NK-92 (cell line): ENCODE measurements around the gene AGXT.
"Not testable (repeated sequence)": the region's sequence is repeated elsewhere in the genome, so short reads cannot be mapped to it uniquely, and the experiment has no call there.

Source experiments
- DNase-seq: peaks from one replicate; lab custom pipeline; 2025; ENCODE audit not compliant: unreplicated experiment; lab: John Stamatoyannopoulos, UW

AGXT gene

DNA sequence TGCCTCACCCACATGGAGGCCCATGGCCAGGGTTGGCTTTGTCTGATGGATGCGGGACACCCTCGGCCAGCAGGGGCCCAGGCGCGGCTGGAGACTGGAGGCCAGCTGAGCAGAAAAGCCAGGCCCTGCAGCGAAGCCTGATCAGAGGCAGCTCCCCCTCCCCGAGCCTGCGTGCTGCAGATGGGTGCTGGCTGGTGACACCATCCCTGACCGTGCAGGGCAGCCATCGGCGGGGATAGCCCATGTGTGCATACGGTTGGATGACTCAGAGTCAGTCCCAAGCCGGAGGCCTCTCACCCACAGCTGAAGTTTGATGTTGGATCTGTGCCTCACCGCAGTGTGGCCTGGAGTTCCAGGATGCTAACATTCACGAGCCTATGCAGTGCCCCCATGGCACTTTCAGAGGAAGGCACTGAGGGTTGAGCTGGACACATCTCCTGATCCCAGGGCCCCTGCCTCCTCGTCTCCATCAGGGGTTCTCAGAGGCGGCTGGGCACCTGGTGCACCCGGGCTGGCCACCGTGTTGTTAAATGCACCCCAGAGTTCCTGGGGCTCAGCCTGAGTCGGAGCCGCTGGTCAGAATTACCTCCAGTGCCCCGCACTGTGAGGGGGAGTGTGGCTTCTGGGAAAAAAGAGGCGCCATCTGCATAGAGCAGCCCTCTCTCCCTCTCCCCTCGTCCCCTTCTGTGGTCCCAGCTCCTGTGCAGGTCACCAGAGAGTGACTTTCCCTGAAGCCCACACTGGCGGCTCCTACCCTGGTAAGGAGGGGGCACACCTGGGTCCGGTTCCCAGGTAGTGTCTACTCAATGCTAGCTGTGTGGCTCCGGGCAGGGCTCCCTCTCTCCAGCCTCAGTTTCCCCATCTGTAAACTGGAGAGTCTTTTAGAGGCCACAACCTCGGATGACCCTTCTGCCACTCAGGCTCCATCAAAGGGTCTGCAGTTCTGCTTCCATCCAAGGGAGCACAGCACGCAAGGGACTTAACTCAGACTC, 29.2 kb upstream of the AGXT start:
- DNase-seq, result no peak

DNA sequence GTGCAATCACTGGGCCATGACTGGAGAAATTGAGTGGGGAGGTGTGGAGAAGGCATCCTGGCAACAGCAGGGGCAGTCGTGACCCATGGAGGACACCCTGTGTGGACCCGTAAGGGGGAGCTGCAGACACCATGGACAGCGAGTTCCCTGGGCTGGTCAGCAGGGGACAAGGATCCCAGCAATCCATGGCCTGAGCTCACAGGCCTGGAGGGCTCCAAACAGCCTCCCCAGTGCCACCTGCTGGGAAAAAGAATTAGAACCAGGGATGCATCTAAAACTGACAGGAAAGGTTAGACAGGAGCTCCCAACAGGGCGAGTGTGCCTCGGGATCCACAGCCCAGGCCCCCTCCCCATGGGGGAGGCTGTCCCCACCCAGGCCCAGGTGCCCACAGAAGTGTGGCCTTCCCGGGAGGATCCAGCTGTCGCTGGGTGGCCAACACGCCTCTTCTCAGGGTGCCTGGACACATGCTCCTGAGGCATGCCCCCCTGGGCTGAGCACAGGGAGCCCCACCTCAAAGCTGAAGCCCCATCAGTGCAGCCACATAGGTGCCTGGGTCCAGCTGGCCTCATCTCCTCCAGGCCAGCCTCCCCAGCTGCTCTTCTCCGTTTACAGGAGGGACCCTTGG, 28.1 kb upstream of the AGXT start:
- no peak for DNase-seq

DNA sequence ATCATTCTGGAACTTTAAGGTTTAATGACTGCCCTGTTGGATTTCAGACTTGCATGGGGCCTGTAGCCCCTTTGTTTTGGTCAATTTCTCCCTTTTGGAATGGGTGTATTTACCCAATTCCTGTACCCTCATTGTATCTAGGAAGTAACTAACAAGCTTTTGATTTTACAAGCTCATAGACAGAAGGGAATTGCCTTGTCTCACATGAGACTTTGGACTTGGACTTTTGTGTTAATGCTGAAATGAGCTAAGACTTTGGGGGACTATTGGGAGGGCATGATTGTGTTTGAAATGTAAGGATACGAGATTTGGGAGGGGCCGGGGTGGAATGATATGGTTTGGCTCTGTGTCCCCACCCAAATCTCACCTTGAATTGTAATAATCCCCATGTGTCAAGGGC, 22.3 kb upstream of the AGXT start:
- DNase-seq, result not testable (repeated sequence)

DNA sequence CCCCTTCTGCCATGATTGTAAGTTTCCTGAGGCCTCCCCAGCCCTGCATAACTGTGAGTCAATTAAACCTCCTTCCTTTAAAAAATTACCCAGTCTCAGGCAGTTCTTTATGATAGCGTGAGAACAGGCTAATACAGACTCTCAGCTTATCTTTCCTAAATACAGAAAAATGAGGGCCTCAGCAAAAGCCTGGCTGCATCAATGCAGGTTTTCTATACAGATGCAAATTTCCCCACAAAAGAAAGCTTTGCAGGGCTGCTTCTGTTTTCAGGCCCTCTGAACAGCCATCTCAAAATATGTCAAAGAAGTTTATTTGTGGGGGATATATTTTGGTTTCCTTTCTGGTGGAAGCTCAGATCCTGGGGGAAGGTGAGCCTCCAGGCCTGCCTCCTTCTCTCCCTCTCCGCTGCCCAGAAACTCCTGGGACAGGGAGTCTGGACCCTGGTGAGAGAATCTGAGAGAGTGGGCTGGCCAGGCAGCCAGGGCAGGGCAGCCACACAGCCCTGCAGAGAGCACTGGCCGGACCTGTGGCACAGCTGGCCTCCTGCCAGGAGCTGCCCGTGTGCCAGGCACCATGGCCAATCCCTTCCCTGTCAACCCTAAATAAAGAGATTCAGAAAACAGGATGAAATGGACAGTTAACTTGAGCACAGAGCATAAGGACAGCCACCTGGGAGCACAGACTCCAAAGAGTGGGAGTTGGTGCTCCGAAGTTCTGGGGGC, 21.6 kb upstream of the AGXT start:
- no peak for DNase-seq

DNA sequence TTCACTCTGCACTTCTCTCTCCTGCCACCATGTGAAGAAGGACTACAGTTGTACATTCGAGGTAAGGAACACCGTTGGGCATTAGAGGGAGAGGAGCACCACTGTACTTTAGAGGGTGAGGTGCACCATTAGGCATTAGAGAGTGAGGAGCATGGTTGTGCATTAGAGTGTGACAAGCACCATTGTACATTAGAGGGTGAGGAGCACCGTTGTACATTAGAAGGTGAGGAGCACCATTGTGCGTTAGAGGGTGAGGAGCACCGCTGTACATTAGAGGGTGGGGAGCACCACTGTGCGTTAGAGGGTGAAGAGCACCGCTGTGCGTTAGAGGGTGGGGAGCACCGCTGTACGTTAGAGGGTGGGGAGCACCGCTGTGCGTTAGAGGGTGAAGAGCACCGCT, 20.8 kb upstream of the AGXT start:
- no peak for DNase-seq

DNA sequence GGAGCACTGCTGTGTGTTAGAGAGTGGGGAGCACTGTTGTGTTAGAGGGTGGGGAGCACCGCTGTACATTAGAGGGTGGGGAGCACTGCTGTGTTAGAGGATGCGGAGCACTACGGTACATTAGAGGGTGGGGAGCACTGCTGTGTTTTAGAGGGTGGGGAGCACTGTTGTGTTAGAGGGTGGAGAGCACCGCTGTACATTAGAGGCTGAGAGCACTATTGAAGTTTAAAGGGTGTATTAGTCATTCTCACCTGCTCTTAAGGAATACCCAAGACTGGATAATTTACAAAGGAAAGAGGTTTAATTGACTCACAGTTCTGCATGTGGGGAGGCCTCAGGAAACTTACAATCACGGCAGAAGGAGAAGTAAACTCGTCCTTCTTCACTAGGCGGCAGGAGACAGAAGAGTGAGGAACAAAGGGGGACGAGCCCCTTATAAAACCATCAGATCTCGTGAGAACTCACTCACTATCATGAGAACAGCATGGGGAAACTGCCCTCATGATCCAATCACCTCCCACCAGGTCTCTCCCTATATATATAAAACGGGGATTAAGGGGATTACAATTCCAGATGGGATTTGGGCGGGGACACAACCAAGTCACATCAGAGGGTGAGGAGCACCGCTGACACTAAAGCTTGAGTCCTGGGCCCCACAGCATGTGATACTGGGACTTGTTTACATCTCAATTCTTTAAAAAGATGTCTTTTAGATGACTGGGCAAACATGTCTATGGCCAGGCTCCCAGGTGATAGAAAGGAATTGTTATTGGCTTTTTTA, 19.5 kb upstream of the AGXT start:
- no peak for DNase-seq

- DNase-seq, result no peak
Observed at GRCh38 chr2:240850026-240850425, 18.6 kb upstream of the AGXT start.

DNA sequence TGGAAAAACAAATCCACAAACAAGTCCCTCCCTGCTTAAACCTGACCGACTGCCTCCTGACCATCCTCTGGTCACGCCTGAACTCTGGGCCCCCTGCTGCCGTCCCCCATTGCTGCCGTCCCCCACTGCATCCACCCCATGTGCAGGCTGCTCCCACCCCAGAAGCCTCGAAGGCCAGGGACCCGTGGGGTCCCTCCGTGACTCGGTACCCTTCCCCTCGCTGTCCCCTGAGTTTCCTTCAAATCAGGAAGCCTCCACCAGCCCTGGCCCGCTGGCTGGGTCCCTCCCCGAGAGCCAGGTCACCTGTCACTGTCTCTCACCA, 17.9 kb upstream of the AGXT start:
- DNase-seq, result no peak

- DNase-seq, result no peak
Observed at GRCh38 chr2:240851078-240851991, 17.3 kb upstream of the AGXT start.

DNA sequence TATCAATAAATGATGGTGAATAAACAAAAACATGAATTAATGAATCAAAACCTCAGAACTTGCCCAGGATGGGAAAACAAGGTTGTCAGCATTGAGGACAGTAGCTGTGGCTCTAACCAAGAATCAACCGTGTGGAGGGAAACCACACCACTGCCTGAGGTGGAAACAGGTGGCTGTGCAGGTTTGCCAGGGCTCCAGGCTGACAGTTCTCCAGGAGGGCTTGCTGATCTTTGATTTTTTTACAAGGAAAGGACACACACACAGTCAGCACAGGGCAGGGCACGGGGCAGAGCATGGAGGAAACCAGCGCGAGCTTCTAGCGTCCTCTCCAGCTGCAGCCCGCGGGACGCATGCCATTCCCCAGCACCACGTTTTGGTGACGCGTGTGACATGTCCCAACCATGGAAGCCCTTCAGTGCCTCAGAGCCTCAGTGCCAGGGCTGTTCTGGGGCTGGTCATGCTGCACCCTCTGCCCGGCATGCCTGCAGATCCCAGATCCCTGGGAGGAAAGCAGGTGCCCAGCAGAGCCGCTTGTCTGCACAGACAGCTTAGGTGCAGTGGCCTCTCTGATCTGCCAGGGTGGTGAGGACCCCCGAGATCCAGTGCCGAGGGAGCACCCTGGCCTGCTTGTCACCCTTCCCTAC, 15.8 kb upstream of the AGXT start:
- DNase-seq, result no peak

GRCh38 chr2:240855670-240856069, 13.0 kb upstream of the AGXT start:
- DNase-seq, result no peak

GRCh38 chr2:240856151-240856980, 12.3 kb upstream of the AGXT start:
- no peak for DNase-seq

DNA sequence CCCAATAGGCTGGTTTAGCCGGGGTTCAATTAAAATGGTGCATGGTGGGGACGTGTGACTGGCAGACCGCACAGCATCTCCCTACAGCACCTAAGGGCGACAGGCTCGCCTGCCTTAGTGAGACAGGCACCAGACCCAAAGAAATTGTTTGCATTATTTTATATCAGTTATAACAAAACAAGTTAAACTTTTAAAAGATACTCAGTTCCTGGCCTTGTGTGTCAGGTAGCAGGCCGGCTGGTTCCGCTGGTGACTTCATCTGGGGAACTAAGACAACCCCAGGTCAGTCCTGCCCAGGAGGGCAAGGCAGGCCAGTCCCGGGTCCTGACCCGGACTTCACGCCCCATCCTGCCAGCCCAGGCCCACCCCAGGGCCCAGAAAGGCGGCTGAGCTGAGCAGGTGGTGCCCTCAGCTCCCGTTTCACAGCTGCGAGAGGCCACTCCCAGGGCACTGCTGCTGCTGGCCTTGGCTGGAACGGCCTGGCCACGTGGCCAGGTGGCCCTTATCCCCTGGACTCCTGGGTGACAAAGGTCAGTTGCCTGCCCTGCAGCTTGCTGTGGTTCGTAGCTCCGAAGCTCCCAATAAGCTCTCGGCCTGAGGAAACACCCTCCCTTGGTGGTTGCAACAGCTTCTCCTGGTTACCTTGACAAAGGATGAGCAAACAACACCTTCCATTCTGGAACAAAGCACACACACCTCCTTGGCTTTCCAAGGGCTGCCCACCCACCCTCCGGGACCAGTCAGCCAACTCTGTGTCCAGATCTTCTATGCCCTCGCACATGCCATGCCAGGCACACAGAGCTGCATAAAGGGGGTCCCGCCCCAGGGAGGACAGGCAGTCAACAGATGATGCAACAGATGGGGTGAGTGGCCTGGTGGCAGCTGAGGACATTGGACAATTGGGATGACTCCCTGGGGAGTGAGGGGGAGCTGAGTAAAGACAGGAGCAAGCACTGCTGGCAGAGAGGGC, 11.3 kb upstream of the AGXT start:
- no peak for DNase-seq

GRCh38 chr2:240858321-240858720, 10.3 kb upstream of the AGXT start:
- no peak for DNase-seq

DNA sequence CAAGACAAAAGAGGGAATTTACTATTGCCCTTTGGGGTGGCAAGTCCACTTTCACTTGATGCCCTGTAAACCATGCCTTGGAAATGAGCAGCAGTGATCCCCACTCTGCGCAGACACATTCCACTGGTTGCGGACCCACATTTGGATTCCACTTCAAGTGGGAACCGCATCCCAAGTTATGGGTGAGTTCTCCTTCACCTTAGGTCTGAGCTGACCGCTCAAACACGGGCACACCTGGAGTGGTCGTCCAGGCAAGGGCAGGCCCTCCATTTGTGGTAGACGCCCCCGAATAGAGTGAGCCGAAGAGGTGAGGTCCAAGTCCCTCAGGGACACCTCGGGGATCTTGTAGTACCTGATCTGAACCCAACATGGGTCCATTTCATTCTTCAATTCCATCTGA, 9.8 kb upstream of the AGXT start:
- no peak for DNase-seq

DNA sequence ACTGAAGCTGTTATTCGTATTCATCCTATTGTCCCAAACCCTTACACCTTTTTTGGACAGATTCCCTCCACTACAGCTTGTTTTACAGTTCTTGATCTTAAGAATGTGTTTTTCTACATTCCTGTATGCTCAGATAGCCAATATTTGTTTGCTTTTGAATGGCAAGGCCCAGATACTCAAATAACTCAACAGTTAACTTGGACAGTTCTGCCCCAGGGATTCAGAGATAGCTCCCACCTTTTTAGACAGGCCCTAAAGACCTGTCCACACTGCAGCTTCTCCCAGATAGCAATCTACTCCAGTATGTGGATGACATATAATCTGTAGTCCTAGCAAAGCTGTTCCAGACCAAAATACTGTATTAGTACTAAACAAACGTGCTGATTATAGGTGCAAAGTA, 7.1 kb upstream of the AGXT start:
- DNase-seq, result no peak

- DNase-seq, result no peak
Observed at GRCh38 chr2:240864475-240864874, 4.1 kb upstream of the AGXT start.

DNA sequence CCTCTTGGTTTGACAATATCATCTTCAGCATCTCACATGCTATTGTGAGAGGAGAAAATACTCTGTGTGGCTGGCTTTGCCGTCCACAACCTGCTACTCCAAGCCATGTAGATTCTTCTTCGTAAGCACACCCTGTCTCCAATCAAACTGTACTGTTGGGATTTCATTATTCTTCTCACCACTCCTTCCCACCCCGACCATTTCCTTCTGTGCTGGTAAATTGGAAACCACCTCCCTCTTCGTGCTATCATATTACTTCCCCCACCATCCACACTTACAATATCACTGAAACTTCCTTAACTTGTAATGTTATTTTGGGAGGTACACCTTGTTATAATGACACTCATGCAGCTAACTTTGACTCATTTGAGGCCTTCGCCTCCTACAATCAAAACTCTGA, 3.2 kb upstream of the AGXT start:
- DNase-seq, result no peak
